Caki2 (cell line): ENCODE results near the gene MYRF. TPM values are rescaled to one million over a fixed set of nuclear protein-coding genes. Genes with fewer than 3 reads are reported as not detected.
A peak's percentile ranks its signal among the peaks of the same experiment; 100 is the strongest.

Source experiments
- DNase-seq: peaks from one replicate; pipeline ENCODE4 v3.0.0-alpha.2; 2015; ENCODE audit warnings: low read depth
- in situ Hi-C: cut with HindIII; loops from 2 replicates; pipeline ENCODE4 v1.10.0; 2016; ENCODE audit warnings: low sequenced_read_pairs, low pct_unique_long_range_greater_than_20kb, mixed read lengths
- total RNA-seq: library from RNA; depleted of rRNA; stranded (reverse); fragments of >200 nt; shearing (Covaris generic); gene quantifications from 2 replicates; pipeline ENCODE4 v1.2.3, GENCODE V29; 2014; ENCODE audit warnings: low replicate concordance

MYRF gene
- total RNA-seq, 1 experiment from 2014 or later = 7.4 TPM

DNA sequence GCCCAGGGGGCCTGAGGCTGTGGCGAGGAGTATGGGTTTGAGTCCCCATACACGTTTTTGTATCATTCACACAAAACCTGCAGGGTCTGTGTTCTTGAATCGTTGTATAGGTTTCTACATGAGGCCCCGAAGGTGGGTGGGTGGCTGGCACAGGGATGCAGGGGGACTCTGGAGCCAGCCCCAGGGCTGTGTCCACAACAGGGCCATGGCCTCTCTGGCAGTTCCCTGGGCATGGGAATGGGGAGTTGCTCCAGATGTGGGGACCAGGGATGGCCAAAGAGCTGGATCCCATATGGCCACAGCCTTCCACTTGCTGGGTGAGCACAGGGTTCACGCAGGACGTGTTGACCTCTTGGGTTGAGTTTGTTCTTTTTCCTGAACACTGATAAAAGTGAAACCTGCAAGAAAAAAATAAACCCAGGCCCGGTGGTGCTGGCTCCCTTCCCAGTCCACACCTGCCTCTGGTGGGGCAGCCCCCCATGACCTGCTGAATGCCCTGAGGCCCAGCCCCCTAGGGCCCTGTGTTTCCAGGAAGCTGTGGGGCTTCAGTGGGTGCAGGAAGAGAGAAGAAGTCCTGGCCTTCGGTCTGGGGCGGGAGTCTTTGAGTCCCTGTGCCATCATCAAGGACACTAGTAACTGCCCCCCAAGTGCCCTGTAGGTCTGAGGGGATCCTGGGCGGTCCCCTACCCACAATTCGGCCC lies 16.1 kb downstream of the MYRF start:
- no peak for DNase-seq
- in situ Hi-C loops = no loop called here

- no peak for DNase-seq
- in situ Hi-C loops = no loop called here
These were observed 16.9 kb downstream of the MYRF start for GRCh38 chr11:61769169-61769920.

DNA sequence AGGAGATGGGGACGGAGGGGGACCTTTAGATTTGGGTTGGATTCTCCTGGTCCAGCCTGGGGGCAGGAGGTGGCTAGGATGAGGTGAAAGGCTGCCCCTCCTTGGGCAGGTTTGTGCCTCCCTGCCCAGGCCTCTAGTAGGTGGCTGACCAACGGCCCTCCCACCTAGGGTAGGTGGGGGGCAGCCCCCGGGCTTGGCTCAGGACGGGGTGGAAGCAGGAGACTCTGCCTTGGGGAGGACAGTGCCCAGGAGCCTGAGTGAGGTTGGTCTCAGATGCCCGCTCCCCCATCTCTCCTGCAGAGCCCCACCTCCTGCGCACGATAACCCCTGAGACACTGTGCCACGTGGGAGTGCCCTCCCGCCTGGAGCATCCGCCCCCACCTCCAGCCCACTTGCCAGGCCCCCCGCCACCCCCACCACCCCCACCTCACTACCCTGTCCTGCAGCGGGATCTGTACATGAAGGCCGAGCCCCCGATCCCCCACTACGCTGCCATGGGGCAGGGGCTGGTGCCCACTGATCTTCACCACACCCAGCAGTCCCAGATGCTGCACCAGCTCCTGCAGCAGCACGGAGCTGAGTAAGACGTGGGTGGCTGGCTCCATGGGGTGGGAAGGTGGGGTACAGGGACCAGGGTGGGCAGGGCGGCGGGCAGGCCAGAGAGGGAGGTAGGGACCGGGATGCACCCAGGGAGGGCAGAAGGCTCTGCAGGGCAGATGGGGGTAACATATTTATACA lies 17.7 kb downstream of the MYRF start:
- in situ Hi-C loops = no loop called here

DNA sequence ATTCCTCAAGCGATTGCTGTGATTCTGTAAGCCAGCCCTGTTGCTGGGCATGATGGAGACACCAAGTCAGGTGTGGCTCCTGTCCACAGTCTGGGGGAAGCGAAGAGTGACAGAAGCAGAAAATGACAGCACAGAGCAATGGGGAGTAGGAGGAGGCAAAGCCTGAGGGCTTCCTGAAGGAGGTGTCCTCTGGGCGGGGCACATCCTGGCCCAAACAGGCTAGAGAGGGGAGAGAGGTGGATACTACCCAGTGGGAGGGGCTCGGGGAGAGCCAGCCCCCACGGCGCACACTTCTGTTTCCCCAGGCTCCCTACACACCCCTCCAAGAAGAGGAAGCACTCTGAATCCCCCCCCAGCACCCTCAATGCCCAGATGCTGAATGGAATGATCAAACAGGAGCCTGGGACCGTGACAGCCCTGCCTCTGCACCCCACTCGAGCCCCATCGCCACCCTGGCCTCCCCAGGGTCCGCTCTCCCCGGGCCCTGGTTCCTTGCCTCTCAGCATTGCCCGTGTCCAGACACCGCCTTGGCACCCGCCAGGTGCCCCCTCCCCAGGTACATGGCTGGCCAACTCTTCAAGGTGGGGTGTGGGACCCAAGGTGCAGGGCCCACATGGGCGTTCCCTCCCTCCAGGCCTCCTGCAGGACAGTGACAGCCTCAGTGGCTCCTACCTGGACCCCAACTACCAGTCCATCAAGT lies 18.9 kb downstream of the MYRF start:
- in situ Hi-C loops = no loop called here
- DNase-seq = no peak

More for the DNA sequence above, 17.7 kb downstream of the MYRF start:
- DNase-seq = no peak

DNA sequence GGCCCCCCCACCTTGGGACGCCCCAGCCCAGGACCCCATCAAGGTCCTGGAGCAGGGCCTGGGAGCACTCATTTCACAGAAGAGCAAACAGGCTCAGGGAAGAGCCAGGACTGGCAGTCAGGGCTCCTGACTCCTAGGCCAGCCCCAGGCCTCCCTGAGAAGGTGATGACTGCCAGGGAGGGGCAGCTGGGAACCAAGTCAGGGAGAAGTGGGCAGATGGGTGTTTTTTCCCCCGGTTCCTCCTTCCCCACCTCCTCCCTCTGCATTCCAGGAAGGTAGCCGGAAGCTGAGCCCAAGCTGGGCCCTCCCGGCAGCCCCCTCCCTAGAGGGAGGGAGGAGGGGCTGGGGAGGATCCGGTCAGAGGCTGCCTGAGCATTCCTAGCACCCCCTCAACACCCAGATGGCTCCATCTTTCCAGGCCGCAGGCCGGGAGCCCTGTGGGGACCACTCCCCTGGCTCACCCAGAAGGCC lies 19.6 kb downstream of the MYRF start:
- in situ Hi-C loops = no loop called here

DNA sequence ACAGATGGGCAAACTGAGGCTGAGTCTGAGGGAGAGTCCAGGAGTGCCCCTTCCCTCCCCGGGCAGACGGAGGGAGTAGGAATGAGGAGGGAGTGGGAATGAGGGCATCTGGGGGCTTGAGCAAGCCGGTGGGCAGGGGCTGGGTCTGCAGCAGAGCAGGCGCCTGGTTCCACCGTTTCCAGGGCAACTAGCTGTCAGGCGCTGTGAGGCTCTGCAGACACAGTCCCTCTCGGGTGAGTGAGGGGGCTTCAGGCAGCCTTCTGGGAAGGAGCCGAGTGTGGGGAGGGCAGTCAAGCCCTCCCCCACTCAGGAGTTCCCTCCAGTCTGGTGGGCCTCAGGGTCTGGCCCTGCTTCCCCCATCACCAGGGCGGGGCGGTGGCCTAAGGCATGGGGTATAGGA lies 20.9 kb downstream of the MYRF start:
- in situ Hi-C loops = no loop called here

More for the DNA sequence above, 19.6 kb downstream of the MYRF start:
- DNase-seq = no peak

GRCh38 chr11:61773809-61774208 lies 21.4 kb downstream of the MYRF start:
- no peak for DNase-seq
- in situ Hi-C loops = no loop called here

More for the DNA sequence above, 20.9 kb downstream of the MYRF start:
- DNase-seq = no peak

GRCh38 chr11:61774411-61774810 lies 22.0 kb downstream of the MYRF start:
- in situ Hi-C loops = no loop called here
- DNase-seq = no peak

GRCh38 chr11:61775106-61775505 lies 22.7 kb downstream of the MYRF start:
- no peak for DNase-seq
- in situ Hi-C loops = no loop called here

DNA sequence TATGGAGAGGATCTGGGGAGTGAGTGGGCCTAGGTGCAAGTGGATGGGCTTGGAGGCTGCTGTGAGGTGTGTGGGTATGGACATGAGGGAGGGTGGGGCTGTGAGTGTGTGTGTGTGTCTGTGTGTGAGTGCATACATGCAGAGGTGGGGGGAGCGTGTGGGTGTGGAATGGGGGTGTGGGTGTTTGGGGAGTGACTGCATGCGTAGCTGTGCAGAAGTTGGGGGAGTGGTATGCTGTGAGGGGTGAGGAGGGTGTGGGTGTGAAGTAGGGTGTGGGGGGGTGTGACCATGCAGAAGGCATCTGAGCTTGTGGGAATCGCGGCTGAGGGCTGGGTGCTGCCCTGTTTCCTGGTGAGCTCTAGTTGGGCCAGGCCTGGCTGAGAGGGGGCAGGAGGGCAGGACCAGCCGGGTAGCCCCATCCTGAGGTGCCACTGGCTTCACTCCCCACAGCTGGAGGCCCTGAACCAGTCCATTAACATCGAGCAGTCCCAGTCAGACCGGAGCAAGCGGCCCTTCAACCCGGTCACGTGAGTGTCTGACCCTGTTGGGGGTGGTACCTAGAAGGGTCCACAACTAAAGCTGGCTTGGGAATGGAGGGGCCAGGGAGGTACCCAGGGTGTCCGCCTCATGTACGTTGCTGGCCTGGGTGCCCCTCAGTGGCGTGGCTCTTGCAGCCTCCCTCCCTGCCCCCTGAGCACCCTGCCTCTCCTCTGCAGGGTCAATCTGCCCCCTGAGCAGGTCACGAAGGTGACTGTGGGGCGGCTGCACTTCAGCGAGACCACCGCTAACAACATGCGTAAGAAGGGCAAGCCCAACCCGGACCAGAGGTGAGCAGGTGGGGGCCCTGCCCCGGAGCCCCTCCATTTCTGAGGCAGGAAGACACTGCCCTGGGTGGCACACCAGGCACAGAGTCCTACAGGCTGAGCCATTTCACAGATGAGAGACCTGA lies 23.4 kb downstream of the MYRF start:
- in situ Hi-C loops = no loop called here
- DNase-seq = no peak

GRCh38 chr11:61776561-61777075 lies 24.2 kb downstream of the MYRF start:
- in situ Hi-C loops = no loop called here
- peak; percentile 39 for DNase-seq

- in situ Hi-C loops = no loop called here
- no peak for DNase-seq
These were observed 25.0 kb downstream of the MYRF start for GRCh38 chr11:61777234-61778090.

GRCh38 chr11:61778357-61778886 lies 26.0 kb downstream of the MYRF start:
- in situ Hi-C loops = no loop called here
- no peak for DNase-seq

GRCh38 chr11:61778920-61779650 lies 26.6 kb downstream of the MYRF start:
- in situ Hi-C loops = no loop called here
- DNase-seq = no peak

- no peak for DNase-seq
- in situ Hi-C loops = no loop called here
These were observed 27.5 kb downstream of the MYRF start for GRCh38 chr11:61779666-61780525.
